Urothelium cell line (cell line): ENCODE data around the gene SLC9A1.

ENCODE experiments used
- DNase-seq: peaks from one replicate; pipeline ENCODE4 v3.0.0; 2011; ENCODE audit warnings: low spot score, mixed read lengths
- FAIRE-seq: peaks from 2 replicates; lab custom pipeline; 2011; peaks lifted over from hg19 to GRCh38; lab: Jason Lieb, UNC

The SLC9A1 gene

DNA sequence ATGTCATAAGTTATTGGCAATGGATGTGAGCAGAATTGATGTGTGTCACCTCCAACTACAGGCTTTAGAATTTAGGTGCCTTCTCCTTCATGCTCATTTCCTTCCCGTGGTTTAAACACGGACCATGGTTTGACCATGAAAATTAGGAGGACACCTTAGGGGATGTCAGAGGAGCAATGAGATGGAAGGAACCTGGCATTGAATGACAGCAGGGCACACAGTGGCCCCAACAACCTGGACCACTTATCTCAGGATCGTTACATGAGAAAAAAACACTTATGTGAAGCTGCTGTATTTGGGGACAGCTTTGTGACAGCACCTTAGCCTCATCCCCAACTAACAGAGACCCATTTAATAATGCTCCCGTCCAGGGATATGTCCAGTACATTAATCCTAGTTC lies 70.8 kb downstream of the SLC9A1 start:
- DNase-seq (no peak), FAIRE-seq (no peak)

DNA sequence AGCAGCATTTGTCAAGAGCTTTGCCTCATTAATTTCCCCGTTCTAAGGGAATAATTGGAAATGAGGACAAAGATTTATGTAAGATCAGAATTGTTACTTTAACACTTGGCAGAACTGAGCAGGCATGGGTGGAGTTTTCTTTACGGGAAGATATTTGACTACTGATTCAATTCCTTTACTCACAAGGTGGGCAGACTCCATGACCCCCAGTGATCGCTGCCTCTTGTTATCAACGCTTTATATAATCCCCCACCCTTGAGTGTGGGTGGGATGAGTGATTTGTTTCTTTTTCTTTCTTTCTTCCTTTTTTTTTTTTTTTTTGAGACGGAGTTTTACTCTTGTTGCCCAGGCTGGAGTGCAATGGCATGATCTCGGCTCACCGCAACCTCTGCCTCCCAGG lies 77.0 kb downstream of the SLC9A1 start:
- no peak for FAIRE-seq
- DNase-seq: no peak

DNA sequence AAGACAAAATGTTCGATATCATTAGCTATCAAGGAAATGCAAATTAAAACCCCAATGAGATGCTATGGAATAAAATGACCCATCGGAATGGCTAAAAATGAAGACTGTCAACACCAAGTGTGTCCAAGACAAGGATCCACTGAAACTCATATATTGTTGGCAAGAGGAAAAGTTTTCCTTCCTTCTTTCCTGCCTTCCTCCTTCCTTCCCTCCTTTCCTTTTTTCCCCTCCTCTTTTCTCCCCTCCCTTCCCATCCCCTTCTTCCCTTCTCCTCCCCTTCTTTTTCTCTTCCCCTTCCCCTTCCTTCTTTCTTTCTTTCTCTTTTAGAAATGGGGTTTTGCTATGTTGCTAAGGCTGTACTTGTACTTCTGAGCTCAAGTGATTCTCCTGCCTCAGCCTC lies 78.1 kb downstream of the SLC9A1 start:
- DNase-seq (no peak), FAIRE-seq (no peak)

DNA sequence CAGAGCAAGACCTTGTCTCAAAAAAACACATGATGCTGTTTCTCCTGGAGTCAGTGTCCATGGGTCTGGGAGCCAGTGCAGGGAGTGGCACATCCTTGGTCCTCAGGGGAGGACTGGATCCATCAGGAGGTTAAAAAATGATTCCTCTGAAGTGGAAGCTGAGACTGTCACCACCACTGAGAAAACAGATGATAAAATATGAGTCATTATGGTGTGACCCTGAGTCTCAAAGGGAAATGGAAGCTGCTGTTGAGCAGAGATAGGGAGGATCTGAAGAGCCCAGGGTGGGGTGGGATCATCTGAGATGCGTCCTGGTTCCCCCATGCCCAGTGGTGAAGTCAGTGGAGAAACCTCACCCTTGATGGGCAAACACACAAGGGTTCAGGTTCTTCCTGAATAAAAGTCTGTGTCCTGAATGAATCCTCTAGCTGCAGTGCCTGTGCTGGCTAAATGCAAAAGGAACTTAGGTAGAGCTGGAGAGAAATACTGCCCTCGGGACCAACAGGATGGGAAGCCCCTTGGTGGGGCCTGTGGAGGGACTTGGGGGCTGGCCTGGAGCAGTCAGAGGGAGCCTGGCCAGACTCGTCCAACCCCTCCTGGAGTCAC lies 80.6 kb downstream of the SLC9A1 start:
- FAIRE-seq (no peak), DNase-seq (no peak)

DNA sequence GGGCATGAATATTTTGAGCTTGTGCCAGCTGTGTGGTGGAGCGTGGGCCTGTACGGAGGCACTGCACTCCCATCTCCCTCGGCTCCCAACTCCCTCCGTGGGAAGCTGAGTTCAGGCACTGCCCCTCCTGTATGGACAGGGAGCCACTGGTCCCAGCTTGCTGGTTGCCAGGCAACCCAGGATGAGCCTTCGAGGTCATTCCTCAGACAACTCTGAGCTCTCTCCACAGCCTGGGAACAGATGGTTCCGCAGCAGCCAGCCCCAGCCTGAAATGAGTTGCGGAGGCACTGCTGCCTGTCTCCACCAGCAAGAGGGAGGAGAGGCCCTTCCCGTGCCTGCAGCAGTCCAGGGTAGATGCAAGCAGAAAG lies 83.9 kb downstream of the SLC9A1 start:
- DNase-seq (no peak), FAIRE-seq (no peak)

DNA sequence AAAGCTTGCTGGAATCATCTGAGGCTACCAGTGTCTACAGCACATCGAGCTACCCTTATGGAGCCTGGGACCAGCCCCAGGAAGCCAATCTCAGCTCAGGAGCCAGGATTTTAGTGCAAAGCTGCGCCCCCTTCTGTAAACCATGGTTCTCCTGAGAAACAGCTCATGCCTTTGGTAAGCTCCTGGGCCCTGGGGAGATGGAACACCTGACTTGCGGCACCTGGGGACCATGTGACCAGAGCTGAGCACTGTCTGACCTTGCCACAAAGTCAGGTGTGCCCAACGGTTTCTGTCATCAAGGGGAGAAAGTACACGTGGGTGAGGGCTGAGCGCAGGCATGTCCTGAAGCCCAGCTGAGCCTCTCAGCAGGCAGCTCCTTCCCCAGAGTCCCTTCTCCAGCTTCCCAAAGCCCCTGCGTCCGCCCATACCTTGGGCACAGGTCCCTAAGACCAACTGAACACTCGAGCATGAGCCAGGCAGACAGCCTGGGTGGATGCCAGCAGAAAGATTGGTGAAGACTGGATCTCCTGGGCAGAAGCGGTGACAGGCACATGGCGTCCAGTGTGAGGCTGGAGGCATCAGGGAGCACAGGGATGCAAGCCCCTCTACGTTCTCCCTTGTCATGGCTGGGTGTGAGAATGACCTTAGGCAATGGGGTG lies 84.4 kb downstream of the SLC9A1 start:
- DNase-seq: no peak
- FAIRE-seq: no peak

DNA sequence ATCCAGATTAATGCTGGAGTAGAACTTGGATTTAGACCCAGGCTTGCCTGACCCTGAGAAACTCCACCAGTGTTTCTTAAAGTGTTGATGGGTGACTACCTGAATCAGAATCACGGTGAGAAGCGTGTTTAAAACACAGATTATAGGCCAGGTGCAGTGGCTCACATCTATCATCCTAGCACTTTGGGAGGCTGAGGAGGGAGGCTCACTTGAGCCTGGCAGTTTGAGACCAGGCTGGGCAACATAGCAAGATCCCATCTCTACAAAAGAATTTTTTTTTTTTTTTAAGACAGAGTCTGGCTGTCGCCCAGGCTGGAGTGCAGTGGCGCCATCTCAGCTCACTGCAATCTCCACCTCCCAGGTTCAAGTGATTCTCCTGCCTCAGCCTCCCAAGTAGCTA lies 86.0 kb downstream of the SLC9A1 start:
- DNase-seq (no peak), FAIRE-seq (no peak)

DNA sequence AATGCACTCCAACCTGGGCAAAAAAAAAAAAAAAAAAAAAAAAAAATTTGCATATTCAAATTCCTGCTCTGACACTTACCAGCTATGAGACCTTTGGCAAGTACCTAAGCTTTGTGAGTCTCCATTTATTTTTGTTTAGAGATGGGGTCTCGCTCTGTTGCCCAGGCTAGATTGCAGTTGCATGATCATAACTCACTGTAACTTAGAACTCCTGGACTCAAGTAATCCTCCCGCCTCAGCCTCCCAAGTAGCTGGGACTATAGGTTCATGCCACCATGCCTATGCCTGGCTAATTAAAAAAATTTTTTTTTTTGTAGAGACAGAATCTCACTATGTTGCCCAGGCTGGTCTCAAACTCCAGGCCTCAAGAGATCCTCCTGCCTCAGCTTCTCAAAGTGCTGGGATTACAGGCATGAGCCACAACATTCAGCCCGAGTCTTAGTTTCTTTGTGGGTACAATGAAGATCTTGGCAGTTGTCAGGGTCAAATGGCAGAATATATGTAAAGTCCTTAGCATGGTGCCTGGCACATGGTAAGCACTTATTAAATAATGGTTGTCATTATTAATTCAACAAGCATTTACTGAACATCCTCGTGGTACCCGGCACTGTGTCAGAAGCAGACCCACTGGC lies 88.8 kb downstream of the SLC9A1 start:
- FAIRE-seq (no peak), DNase-seq (no peak)

DNA sequence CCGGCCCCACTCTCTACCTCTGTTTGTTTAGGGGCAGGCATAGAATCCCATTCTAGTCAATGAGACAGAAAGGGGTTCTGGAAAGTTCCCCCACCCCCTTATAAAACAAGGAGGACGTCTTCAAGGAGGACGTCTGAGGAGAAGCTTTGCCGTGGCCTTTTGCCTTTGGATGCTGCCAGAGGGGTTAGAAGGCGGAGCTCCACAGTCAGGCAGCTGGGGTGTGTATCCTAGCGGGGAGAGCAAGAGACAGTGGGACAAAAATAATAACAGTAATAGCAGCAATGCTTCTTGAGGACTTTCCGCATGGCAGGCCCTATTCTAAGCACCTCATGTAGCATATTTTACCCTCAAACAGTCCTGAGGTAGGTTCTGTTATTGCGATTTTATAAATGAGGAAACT lies 94.0 kb downstream of the SLC9A1 start:
- FAIRE-seq (no peak), DNase-seq (no peak)

DNA sequence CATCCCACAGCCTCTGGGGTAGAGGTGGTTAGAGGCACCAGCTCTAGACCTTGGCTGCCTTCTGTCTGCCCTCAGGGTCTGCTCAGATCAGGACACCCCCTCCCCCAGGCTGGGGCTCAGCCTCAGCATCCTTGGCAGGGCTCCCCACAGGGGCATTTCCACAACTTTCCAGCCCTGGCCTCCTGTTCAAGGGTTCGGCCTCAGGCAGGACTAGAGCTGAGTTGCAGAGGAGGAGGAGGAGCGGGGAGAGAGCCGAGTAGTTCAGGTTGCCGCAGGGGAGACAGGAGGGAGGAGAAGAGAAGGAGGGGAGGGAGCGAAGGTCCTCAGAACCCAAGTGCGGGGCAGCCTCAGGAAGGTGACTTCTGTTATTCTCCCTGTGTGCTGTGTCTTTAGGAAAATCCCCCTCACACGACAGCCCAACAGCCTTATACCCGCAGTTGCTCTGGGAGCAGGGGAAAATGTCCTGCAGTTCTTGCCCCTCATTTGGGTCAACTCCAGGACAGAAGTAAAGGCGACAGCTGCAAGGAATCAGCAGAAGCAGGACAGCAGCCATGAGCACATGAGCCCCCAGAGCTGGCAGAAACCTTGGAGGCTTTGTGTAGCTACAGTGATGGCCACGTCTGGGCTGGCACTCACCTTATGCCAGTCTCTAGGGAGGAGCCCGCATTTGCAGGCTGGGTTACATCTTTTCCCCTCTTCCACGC lies 95.8 kb downstream of the SLC9A1 start:
- no peak for FAIRE-seq
- no peak for DNase-seq

DNA sequence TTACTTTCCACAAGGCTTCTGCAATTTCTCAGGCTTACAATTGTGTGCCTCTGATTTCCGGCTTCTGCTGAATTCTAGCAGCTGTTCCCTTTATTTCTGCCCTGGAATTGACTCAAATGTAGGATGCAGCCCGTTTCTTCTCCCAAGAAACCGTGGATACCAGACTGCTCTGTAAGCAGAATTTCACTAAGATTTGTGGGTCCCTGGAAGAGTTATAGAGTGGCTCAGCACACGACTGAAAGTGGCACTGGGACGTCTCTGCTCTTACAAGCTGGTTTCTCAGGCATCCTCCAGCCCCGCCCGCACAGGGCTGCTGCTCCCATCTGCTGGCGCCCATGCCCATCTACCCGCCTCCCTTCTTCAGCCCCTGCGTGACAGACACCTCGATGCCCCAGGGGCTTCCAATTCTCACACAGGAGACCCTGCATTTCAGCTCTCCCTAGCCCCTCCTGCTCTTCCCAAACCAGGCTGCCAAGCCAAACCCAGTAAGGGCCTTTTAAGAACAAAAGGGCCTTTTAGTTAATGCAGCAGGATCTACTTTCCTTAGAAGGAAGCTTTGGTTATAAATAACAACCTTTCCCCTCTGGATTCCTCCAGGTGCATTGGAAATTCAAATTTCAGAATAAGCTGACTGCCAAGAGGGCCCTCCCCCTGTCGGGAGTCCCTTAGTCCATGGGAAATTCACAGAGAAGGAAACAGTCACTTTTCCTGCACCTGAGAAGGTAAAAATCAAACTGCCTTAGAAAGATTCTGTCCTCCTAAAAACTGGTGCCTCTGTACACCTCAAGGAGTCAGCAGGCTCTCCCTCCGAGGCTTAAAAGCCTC lies 96.9 kb downstream of the SLC9A1 start:
- FAIRE-seq: no peak
- DNase-seq: no peak

DNA sequence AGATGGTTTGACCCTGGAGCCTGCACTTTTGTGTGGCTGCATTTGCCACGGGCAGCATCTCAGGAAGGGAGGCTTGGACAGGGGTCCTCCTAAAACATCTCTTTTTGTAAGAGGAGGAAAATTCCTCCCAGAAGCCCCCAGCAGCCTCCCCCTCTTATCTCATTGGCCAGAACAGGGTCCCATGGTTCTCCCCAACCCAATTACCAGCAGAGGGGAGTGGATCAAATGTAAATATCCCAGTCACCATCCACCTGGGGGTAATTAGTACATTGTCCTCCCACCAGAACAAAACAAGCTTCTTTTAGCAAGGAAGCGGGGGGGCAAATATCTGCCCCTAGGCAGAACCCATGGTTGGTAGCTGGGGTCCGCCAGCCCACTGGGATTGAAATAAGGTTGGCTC lies 97.5 kb downstream of the SLC9A1 start:
- no peak for FAIRE-seq
- no peak for DNase-seq

DNA sequence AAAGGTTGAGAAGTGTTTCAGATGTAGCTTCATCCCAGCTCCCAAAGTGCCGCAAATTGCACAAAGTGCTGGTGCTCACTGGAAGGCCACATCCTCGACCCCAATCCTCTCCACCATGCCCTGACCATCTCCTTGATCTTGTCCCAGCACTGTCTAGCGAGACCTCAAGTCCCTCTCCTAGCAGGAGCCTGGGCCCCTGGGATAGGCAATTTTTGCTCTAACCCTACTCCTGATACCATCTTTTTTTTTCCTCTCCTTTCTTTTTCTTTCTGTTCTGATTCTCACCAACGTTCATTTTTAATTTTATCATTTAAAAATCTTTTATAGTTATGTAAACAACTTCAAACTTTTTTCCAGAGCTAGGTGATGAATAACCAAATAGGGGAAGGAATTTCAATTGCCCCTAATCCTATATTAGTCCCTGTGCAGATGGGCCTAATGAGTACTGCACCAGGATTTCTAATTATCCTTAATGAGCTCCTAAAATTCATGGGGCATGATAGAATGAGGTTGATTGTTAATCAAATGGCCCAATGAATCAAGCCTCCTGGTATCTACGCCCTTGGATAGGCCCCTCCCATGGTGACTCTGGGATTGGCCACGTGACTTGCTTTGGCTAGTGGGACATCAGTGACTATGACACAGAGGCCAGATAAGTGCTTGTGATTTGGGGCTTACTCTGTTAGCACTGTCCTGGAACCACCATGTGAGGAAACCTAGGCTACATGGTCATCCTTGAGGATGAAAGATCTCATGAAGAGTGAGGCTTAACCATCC lies 100.8 kb downstream of the SLC9A1 start:
- no peak for FAIRE-seq

DNA sequence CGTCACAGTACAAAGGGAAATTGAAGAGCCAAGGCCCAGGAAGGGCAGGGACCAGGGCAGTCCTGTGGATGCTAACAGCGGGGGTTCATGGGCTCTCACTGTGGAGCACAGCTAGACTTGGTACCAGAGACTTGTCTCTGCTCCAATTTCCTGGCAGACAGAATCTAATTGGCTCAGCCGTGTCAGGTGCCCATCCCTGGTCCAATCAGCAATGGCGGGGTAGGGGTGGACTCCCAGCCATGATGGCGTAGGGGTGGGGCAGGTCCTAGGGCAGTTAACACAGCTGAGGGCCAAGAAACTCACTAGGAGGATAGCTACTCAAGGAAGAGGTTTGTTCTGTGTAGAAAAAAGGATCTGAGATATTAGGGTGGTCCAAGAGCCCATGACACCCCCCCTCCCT lies 102.4 kb downstream of the SLC9A1 start:
- FAIRE-seq (no peak), DNase-seq (no peak)

More for the DNA sequence above, 100.8 kb downstream of the SLC9A1 start:
- DNase-seq: no peak

DNA sequence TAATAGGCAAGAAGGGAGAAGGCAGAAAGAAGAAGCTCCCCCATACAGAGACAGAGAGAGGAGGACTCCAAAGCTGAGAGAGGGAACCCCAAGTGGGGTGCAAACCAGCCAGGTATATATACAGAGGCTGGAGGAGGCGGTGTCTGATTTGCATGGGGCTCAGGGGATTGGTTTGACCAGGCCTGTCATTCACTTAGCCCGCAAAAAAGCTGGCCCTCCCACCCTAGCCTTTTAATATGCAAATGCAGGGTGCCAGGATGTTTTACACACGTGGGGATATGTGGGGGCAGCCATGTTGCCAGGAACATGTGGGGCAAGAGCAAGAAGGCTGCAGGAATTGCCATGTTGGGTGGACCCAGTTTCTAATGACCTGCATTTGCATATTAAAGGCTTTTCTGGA lies 105.3 kb downstream of the SLC9A1 start:
- FAIRE-seq (no peak), DNase-seq (no peak)

DNA sequence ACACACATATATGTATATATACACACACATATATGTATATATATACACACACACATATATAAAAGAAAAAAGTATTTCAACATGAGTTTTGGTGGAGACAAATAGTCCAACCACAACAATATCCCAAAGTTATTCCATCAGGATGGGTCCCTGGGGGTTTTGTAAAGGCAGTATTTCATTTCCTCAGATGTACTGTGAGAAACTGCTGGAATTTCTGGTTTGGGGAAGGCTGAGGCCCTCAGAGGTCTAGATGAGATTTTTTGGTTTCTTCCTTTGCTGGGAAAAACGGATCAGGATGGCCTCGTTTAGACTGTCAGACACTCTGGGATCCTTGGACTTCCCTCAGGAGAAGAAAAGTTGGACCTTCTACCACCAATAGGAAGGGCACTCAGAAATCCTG lies 105.8 kb downstream of the SLC9A1 start:
- DNase-seq (no peak), FAIRE-seq (no peak)
